ENCODE measurements around the gene HMGB4.

GRCh38 chr1:33906156-33906555 lies 42.3 kb downstream of the HMGB4 start:
- TF ChIP-seq, protein P1, sequence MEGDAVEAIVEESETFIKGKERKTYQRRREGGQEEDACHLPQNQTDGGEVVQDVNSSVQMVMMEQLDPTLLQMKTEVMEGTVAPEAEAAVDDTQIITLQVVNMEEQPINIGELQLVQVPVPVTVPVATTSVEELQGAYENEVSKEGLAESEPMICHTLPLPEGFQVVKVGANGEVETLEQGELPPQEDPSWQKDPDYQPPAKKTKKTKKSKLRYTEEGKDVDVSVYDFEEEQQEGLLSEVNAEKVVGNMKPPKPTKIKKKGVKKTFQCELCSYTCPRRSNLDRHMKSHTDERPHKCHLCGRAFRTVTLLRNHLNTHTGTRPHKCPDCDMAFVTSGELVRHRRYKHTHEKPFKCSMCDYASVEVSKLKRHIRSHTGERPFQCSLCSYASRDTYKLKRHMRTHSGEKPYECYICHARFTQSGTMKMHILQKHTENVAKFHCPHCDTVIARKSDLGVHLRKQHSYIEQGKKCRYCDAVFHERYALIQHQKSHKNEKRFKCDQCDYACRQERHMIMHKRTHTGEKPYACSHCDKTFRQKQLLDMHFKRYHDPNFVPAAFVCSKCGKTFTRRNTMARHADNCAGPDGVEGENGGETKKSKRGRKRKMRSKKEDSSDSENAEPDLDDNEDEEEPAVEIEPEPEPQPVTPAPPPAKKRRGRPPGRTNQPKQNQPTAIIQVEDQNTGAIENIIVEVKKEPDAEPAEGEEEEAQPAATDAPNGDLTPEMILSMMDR (IDR thresholded peaks at IDR 0.05; ENCODE audit: low read depth, low read length) = no peak
- TF ChIP-seq MYC (IDR thresholded peaks at IDR 0.05; ENCODE audit: low read depth, low read length) (no peak), POLR2A (IDR thresholded peaks at IDR 0.05; ENCODE audit: extremely low read depth, insufficient read length) (no peak)
